GM12874 (cell line): ENCODE results near the gene GDF10.

Experiments
- CTCF ChIP-seq: IDR thresholded peaks from 2 replicates; pipeline ENCODE4 v1.5.1; 2011; ENCODE audit warnings: low read depth, mild to moderate bottlenecking, control low read depth, low read length, moderate library complexity; ENCODE audit not compliant: insufficient read depth

GDF10 gene

GRCh38 chr10:47303105-47303504 is 3.1 kb downstream of the GDF10 start:
- no peak for TF ChIP-seq CTCF

GRCh38 chr10:47303866-47304265 is 3.9 kb downstream of the GDF10 start:
- no peak for TF ChIP-seq CTCF

DNA sequence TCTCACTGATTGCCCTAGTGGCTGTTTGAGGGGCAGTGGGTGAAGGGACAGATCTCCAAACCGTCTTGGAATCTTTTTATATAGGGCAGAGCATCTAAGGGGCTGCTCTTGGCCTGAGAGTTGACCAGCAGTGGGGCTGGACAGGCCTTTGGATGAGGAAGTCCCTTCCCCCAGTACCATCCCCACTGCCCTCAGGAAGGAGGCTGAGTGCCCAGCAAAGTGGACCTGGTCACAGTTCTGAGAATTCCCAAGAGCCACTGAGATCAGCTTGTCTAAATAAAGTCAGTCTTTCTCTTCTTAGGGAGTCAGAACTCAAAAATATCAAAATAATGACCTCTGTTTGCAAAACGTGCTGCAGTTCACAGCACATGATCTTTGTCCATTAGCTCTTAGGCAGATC is 5.6 kb downstream of the GDF10 start:
- TF ChIP-seq CTCF, result no peak

- TF ChIP-seq CTCF, result no peak
Measured at GRCh38 chr10:47306387-47307210, 6.6 kb downstream of the GDF10 start.

GRCh38 chr10:47307381-47307780 is 7.4 kb downstream of the GDF10 start:
- TF ChIP-seq CTCF, result no peak

DNA sequence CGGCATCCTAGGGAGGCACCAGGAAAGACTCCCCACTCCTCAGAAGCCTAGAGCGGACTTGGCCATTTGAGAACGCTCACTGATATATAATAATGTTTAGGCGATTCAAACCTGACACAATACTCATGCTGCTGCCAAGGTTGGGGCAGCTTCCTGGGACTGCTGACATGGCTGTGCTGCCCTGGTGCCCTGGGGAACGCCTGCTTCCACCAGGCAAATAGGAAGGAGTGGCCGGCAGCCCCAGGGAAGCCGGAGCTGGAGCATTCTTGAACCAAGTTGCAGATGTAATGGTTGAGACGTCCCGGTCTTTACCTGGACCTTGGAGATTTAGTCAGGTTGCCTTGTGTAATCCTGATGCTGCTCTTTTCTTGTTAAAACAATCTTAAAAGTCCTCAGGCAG is 8.8 kb downstream of the GDF10 start:
- no peak for TF ChIP-seq CTCF

DNA sequence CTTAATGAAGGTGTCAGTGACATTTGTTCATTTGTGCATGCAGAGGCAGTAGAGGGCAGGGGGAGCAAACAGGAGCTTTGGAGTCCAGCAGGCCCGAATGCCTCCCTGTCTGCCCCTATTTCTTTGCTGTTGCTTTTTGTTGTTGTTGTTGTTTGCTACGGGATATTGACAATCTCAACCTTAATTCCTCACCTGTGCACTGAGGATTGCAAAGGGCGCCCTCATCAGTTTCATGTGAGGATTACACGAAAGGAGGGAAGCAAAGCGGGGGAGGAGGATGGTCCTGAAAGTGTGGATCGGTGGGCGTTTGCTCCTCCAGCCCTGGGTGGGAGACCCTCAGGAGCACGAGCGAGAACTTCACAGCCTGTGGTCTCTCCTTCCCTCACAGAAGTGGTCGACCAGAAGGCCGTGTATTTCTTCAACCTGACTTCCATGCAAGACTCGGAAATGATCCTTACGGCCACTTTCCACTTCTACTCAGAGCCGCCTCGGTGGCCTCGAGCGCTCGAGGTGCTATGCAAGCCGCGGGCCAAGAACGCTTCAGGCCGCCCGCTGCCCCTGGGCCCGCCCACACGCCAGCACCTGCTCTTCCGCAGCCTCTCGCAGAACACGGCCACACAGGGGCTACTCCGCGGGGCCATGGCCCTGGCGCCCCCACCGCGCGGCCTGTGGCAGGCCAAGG is 9.6 kb downstream of the GDF10 start:
- peak; percentile 26; the same call in 1 of the 2 replicates for TF ChIP-seq CTCF
